Measurements from ENCODE around the gene POLE. TPM values are rescaled to one million over a fixed set of nuclear protein-coding genes. Genes with fewer than 3 reads are reported as not detected.

Gene POLE
- total and polyA plus RNA-seq, 8 donors = 29.2 to 60.5 (median 56.0) TPM

GRCh38 chr12:132669166-132669879, 17.8 kb downstream of the POLE start:
- Histone ChIP-seq H3K27ac (no peak overlapping the region), H3K9me3 (no peaks in the 10 kb centered on the region), H3K4me1 (peaks cover 0 to 3% of the 10 kb centered on the region in 2 donors), H3K36me3 (peaks cover 0 to 96% of the 10 kb centered on the region in 2 donors), H3K27me3 (no peaks in the 10 kb centered on the region), H3K4me3 (no peak overlapping the region)
- ATAC-seq = no peak
- TF ChIP-seq CTCF (IDR thresholded peaks at IDR 0.05) = no peak
- no peak for DNase-seq
- intact Hi-C loops (cut with DNase I) = no loop called here

- H3K9me3 ChIP-seq = no peaks in the 10 kb centered on the region
- H3K27me3 ChIP-seq = no peaks in the 10 kb centered on the region
- no peak overlapping the region for H3K27ac ChIP-seq
- DNase-seq (no peak), ATAC-seq (no peak)
- H3K36me3 ChIP-seq = peaks cover 0 to 96% of the 10 kb centered on the region in 2 donors
- H3K4me3 ChIP-seq = no peak overlapping the region
- intact Hi-C loops (cut with DNase I) = no loop called here
- TF ChIP-seq CTCF (IDR thresholded peaks at IDR 0.05) = no peak
- peaks cover 0 to 6% of the 10 kb centered on the region in 2 donors for H3K4me1 ChIP-seq
These were observed 18.7 kb downstream of the POLE start for GRCh38 chr12:132668191-132669088.

GRCh38 chr12:132665794-132666193, 21.3 kb downstream of the POLE start:
- Histone ChIP-seq H3K27ac (no peak overlapping the region), H3K36me3 (peaks cover 0 to 95% of the 10 kb centered on the region in 2 donors), H3K4me3 (no peak overlapping the region), H3K4me1 (peaks cover 0 to 14% of the 10 kb centered on the region in 2 donors), H3K9me3 (no peaks in the 10 kb centered on the region), H3K27me3 (no peaks in the 10 kb centered on the region)
- ATAC-seq (no peak), DNase-seq (no peak)
- intact Hi-C loops (cut with DNase I) = no loop called here
- no peak for TF ChIP-seq CTCF (IDR thresholded peaks at IDR 0.05)

- peaks cover 0 to 95% of the 10 kb centered on the region in 2 donors for H3K36me3 ChIP-seq
- no peaks in the 10 kb centered on the region for H3K27me3 ChIP-seq
- no peaks in the 10 kb centered on the region for H3K9me3 ChIP-seq
- no peak overlapping the region for H3K4me3 ChIP-seq
- no peak for ATAC-seq
- H3K27ac ChIP-seq = no peak overlapping the region
- no peak for DNase-seq
- intact Hi-C loops (cut with DNase I) = no loop called here
- peaks cover 0 to 14% of the 10 kb centered on the region in 2 donors for H3K4me1 ChIP-seq
- TF ChIP-seq CTCF (IDR thresholded peaks at IDR 0.05) = no peak
These were observed 22.0 kb downstream of the POLE start for GRCh38 chr12:132665149-132665491.
